PC-3 (cell line): Measurements from ENCODE around the gene PDLIM1. TPM values are rescaled to one million over a fixed set of nuclear protein-coding genes. Genes with fewer than 3 reads are reported as not detected.

Experiments
- ATAC-seq: fragments of 200-7000 bp; cut with Tn5 transposase; 2 replicates; pipeline ENCODE4 v1.9.1; 2020; ENCODE audit warnings: mild to moderate bottlenecking, moderate library complexity
- BruUV-seq: library from RNA; stranded (reverse); fragments of 400-500 nt; replicated peaks from 2 replicates; lab custom pipeline; 2021; lab: Mats Ljungman, UMichigan
- CTCF ChIA-PET: fragments of 300-600 bp; sonication (Branson Sonifier 250); formaldehyde crosslinking; loops from one replicate; lab custom pipeline; 2022; ENCODE audit warnings: antibody characterized with exemption; lab: Charles Lee
- POLR2A ChIA-PET: fragments of 300-600 bp; sonication (Branson Sonifier 250); formaldehyde crosslinking; loops from one replicate; lab custom pipeline; 2022; ENCODE audit warnings: antibody characterized with exemption; ENCODE audit not compliant: unreplicated experiment; lab: Charles Lee
- DNase-seq: peaks from one replicate; pipeline ENCODE4 v3.0.0-alpha.2; 2015
- H2AFZ ChIP-seq: fragments of 300-600 bp; sonication (generic); 2 replicates; pipeline ENCODE4 v1.6.0; 2016; ENCODE audit warnings: antibody characterized with exemption, low read length
- H3F3A ChIP-seq: fragments of 300-600 bp; sonication (generic); one replicate; pipeline ENCODE4 v1.6.0; 2017; ENCODE audit warnings: antibody characterized with exemption, low read length, control low read depth, mild to moderate bottlenecking; ENCODE audit not compliant: unreplicated experiment
- H3K27ac ChIP-seq: fragments of 300-600 bp; sonication (generic); 2 replicates; pipeline ENCODE4 v1.5.1; 2016; ENCODE audit warnings: mild to moderate bottlenecking, low read length
- H3K27me3 ChIP-seq: fragments of 300-600 bp; sonication (generic); 2 replicates; pipeline ENCODE4 v1.6.1; 2016; ENCODE audit warnings: low read length, mixed read lengths
- H3K36me3 ChIP-seq: fragments of 300-600 bp; sonication (generic); 2 replicates; pipeline ENCODE4 v1.6.1; 2016; ENCODE audit warnings: low read depth, mixed run types, low read length, mixed read lengths
- H3K4me1 ChIP-seq: fragments of 300-600 bp; sonication (generic); 2 replicates; pipeline ENCODE4 v1.5.1; 2016; ENCODE audit warnings: low read length; ENCODE audit not compliant: insufficient read depth
- H3K4me2 ChIP-seq: fragments of 300-600 bp; sonication (generic); 2 replicates; pipeline ENCODE4 v1.6.0; 2016; ENCODE audit warnings: low read length
- H3K4me3 ChIP-seq: fragments of 300-600 bp; sonication (generic); 2 replicates; pipeline ENCODE4 v1.5.1; 2016; ENCODE audit warnings: mild to moderate bottlenecking, low read length, mixed read lengths
- H3K79me2 ChIP-seq: fragments of 300-600 bp; sonication (generic); 2 replicates; pipeline ENCODE4 v1.6.1; 2017; ENCODE audit warnings: low read length, mixed read lengths
- H3K9ac ChIP-seq: fragments of 300-600 bp; sonication (generic); 2 replicates; pipeline ENCODE4 v1.6.0; 2016; ENCODE audit warnings: mild to moderate bottlenecking, low read length
- H3K9me2 ChIP-seq: fragments of 300-600 bp; sonication (generic); replicated peaks from 2 replicates; pipeline ENCODE4 v1.6.1; 2016; ENCODE audit warnings: mixed run types, low read length, mixed read lengths
- H3K9me3 ChIP-seq: fragments of 300-600 bp; sonication (generic); 2 replicates; pipeline ENCODE4 v1.6.1; 2016; ENCODE audit warnings: low read length, mixed read lengths
- H4K20me1 ChIP-seq: fragments of 300-600 bp; sonication (generic); 2 replicates; pipeline ENCODE4 v1.6.1; 2016; ENCODE audit warnings: low read length, mixed read lengths
- CTCF ChIP-seq: fragments of 300-600 bp; sonication (generic); conservative IDR thresholded peaks from 2 replicates; pipeline ENCODE4 v1.5.1; 2017; ENCODE audit warnings: antibody characterized with exemption, low read depth, mild to moderate bottlenecking, low read length
- EZH2 ChIP-seq: fragments of 300-600 bp; sonication (generic); IDR thresholded peaks from one replicate; pipeline ENCODE4 v1.6.1; 2017; ENCODE audit warnings: antibody characterized with exemption, mild to moderate bottlenecking, low read length; ENCODE audit not compliant: unreplicated experiment
- EZH2phosphoT487 ChIP-seq: fragments of 300-600 bp; sonication (generic); IDR thresholded peaks from 2 replicates; pipeline ENCODE4 v1.6.1; 2018; ENCODE audit warnings: mild to moderate bottlenecking, antibody characterized with exemption, low read length, borderline replicate concordance
- intact Hi-C: fragments of 100-400 bp; cut with micrococcal nuclease; formaldehyde crosslinking; loops from 2 replicates; pipeline ENCODE4 v1.9.0; 2023
- total RNA-seq: library from RNA; depleted of rRNA; stranded (reverse); fragments of >200 nt; gene quantifications from 2 replicates; pipeline ENCODE4 v1.2.3, GENCODE V29; 2014

Gene PDLIM1
- total RNA-seq, 1 experiment from 2014 or later: 28.2 TPM

- Histone ChIP-seq H3K9me2 (no peaks in the 10 kb centered on the region), H3K4me1 (peaks cover 18% of the 10 kb centered on the region), H3K27me3 (no peaks in the 10 kb centered on the region), H3F3A (no peaks in the 10 kb centered on the region), H4K20me1 (no peaks in the 10 kb centered on the region; the same call in 1 of the 2 replicates), H3K27ac (peak overlapping the region; percentile 57), H3K79me2 (peaks cover 59% of the 10 kb centered on the region), H2AFZ (no peak overlapping the region), H3K9ac (no peak overlapping the region; the same call in 1 of the 2 replicates), H3K9me3 (no peaks in the 10 kb centered on the region), H3K36me3 (peaks cover 3% of the 10 kb centered on the region; the same call in 1 of the 2 replicates), H3K4me2 (peak overlapping the region; percentile 78), H3K4me3 (peak overlapping the region; percentile 22; the same call in 1 of the 2 replicates)
- BruUV-seq: no TSS peak
- DNase-seq (peak; percentile 84), ATAC-seq (peak; percentile 94)
- POLR2A ChIA-PET: no interaction called here
- intact Hi-C loops: loop anchor here (2.0 kb wide), 1 partner anchor 15 kb away; no protein-coding TSS in a partner anchor
- CTCF ChIA-PET: interaction anchor here (0.6 kb wide), 1 partner anchor 72 kb away, joined by 5 read pairs; no protein-coding TSS in a partner anchor
- TF ChIP-seq EZH2: no peak
- TF ChIP-seq EZH2phosphoT487: no peak
Observed at GRCh38 chr10:95273393-95274312, 17.1 kb downstream of the PDLIM1 start.

GRCh38 chr10:95268438-95268837, 22.4 kb downstream of the PDLIM1 start:
- H3K9ac ChIP-seq: no peak overlapping the region
- H3K4me2 ChIP-seq: no peak overlapping the region
- H3K9me3 ChIP-seq: no peaks in the 10 kb centered on the region
- ATAC-seq: no peak
- TF ChIP-seq CTCF (no peak), EZH2 (no peak), EZH2phosphoT487 (no peak)
- H2AFZ ChIP-seq: no peak overlapping the region
- H3K4me1 ChIP-seq: peaks cover 23% of the 10 kb centered on the region
- peaks cover 10% of the 10 kb centered on the region for H3K36me3 ChIP-seq
- H3K27me3 ChIP-seq: no peaks in the 10 kb centered on the region
- H3K27ac ChIP-seq: no peak overlapping the region
- no peak for DNase-seq
- ChIA-PET CTCF (no interaction called here), POLR2A (no interaction called here)
- H3K79me2 ChIP-seq: peaks cover 16% of the 10 kb centered on the region
- peaks cover 3% of the 10 kb centered on the region for H3F3A ChIP-seq
- intact Hi-C loops: no loop called here
- no peak overlapping the region for H3K4me3 ChIP-seq
- no peaks in the 10 kb centered on the region for H3K9me2 ChIP-seq
- H4K20me1 ChIP-seq: no peaks in the 10 kb centered on the region
- BruUV-seq: no TSS peak

GRCh38 chr10:95267251-95267650, 23.6 kb downstream of the PDLIM1 start:
- H3F3A ChIP-seq: peaks cover 3% of the 10 kb centered on the region
- no peak overlapping the region for H2AFZ ChIP-seq
- peaks cover 6% of the 10 kb centered on the region; the same call in 1 of the 2 replicates for H3K79me2 ChIP-seq
- H3K27me3 ChIP-seq: no peaks in the 10 kb centered on the region
- ATAC-seq (no peak), DNase-seq (no peak)
- H3K9ac ChIP-seq: no peak overlapping the region
- POLR2A ChIA-PET: no interaction called here
- intact Hi-C loops: no loop called here
- no peaks in the 10 kb centered on the region for H3K9me2 ChIP-seq
- H3K9me3 ChIP-seq: no peaks in the 10 kb centered on the region
- H3K4me2 ChIP-seq: no peak overlapping the region
- H3K27ac ChIP-seq: 0 out of 2 replicates have a peak overlapping the region, but pooled peaks have one; percentile 25
- CTCF ChIA-PET: no interaction called here
- peaks cover 18% of the 10 kb centered on the region for H3K4me1 ChIP-seq
- no peak overlapping the region for H3K4me3 ChIP-seq
- H3K36me3 ChIP-seq: peaks cover 10% of the 10 kb centered on the region
- TF ChIP-seq EZH2 (no peak), EZH2phosphoT487 (no peak), CTCF (no peak)
- H4K20me1 ChIP-seq: no peaks in the 10 kb centered on the region
- no TSS peak for BruUV-seq
